ENCODE measurements around the gene DDAH1. TPM values are rescaled to one million over a fixed set of nuclear protein-coding genes. Genes with fewer than 3 reads are reported as not detected.

DDAH1 gene
- total and polyA plus RNA-seq, 11 donors, result 5.7 to 33.9 (median 16.1) TPM

- ATAC-seq, result peak in 1 of 4 donors; percentile 38
- no peak overlapping the region for H3K4me3 ChIP-seq
- no peak overlapping the region for H3K27ac ChIP-seq
- intact Hi-C loops (cut with DNase I), result loop anchor here in 1 of 10 donors (5.0 kb wide), 1 partner anchor 49 kb away; no protein-coding TSS in a partner anchor
- H3K27me3 ChIP-seq, result no peaks in the 10 kb centered on the region
- H3K4me1 ChIP-seq, result peaks cover 0 to 45% (median 23%) of the 10 kb centered on the region in 12 donors
- no peaks in the 10 kb centered on the region for H3K9me3 ChIP-seq
- no peak for TF ChIP-seq POLR2A (IDR thresholded peaks at IDR 0.05)
- no peak for TF ChIP-seq CTCF (IDR thresholded peaks at IDR 0.05)
- WGBS, 4 donors, result 87 to 100% (median 91%) methylated on average over 1 to 2 of the region's 2 CpGs
- no peaks in the 10 kb centered on the region for H3K36me3 ChIP-seq
- peak in 1 of 5 donors; percentile 29 for DNase-seq
These were observed 14.1 kb downstream of the DDAH1 start for GRCh38 chr1:85450832-85451231.

GRCh38 chr1:85449356-85449755 is 15.6 kb downstream of the DDAH1 start:
- intact Hi-C loops (cut with DNase I), result no loop called here

GRCh38 chr1:85448358-85448757 is 16.6 kb downstream of the DDAH1 start:
- Histone ChIP-seq H3K27me3 (no peaks in the 10 kb centered on the region), H3K27ac (peak overlapping the region; percentile 3 to 78 (median 60)), H3K4me1 (peaks cover 0 to 31% (median 21%) of the 10 kb centered on the region in 12 donors), H3K4me3 (no peak overlapping the region), H3K9me3 (no peaks in the 10 kb centered on the region), H3K36me3 (no peaks in the 10 kb centered on the region)
- intact Hi-C loops (cut with DNase I), result no loop called here
- DNase-seq (no peak), ATAC-seq (peak; percentile 21 to 93 (median 78))
- TF ChIP-seq CTCF (IDR thresholded peaks at IDR 0.05) (no peak), POLR2A (IDR thresholded peaks at IDR 0.05) (no peak)
- 32 to 45% (median 42%) methylated on average over 2 of the region's 2 CpGs for WGBS, 4 donors

More at GRCh38 chr1:85449356-85449755, 15.6 kb downstream of the DDAH1 start:
- Histone ChIP-seq H3K4me3 (no peak overlapping the region), H3K27ac (peak overlapping the region in 9 of 12 donors; percentile 21 to 78 (median 61)), H3K27me3 (no peaks in the 10 kb centered on the region), H3K4me1 (peaks cover 0 to 40% (median 23%) of the 10 kb centered on the region in 12 donors), H3K36me3 (no peaks in the 10 kb centered on the region), H3K9me3 (no peaks in the 10 kb centered on the region)
- DNase-seq (no peak), ATAC-seq (no peak)
- TF ChIP-seq CTCF (IDR thresholded peaks at IDR 0.05), result no peak
- 60 to 75% (median 67%) methylated on average over 3 of the region's 3 CpGs for WGBS, 4 donors

DNA sequence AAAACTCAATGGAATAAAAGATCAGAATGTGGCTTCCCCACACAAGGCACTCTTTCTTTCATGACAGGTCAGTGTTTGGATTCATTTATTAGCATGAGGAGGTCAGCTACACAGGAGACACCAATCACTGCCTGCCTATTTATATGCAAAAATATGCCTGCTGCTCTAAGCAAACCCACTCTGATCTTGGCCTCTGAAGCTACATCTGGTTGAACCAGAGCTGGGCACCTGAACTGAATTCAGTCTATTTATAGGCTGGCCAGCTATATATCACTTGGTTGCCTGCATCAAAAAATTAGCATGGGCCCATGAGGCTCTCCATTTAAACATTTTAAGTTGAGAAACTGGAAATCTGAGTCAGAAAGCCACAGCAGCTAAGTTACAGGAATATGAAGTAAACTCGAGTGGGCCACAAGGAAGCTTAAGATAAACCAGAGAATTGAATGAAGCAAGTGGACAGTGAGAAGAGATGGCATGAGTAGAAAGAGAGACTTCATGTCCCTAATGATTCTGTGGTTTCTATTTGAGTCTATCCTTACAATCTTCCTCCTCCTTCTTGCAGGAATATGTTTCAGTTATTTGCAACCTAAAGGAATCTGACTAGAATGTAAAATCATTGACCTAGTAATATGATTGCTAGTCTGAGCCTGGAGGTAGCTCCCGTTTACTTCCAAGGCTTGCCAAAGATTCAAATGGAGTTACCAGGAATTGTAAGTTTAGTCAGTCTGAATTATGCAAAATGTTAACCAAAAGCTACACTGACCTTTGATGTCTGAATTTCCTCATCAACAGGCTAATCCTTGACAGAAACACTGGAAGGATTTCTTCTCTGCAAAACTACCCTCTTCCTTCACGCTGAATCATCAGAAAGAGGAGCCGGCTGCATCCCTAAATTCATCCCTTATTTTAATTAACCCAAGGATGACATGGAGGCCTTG is 17.7 kb downstream of the DDAH1 start:
- Histone ChIP-seq H3K27ac (peak overlapping the region in 8 of 12 donors; percentile 36 to 78 (median 62)), H3K9me3 (no peaks in the 10 kb centered on the region), H3K36me3 (no peaks in the 10 kb centered on the region), H3K27me3 (no peaks in the 10 kb centered on the region), H3K4me1 (peaks cover 0 to 27% (median 20%) of the 10 kb centered on the region in 12 donors), H3K4me3 (no peak overlapping the region)
- 79 to 90% (median 88%) methylated on average over 4 of the region's 4 CpGs for WGBS, 4 donors
- TF ChIP-seq CTCF (IDR thresholded peaks at IDR 0.05) (no peak), POLR2A (IDR thresholded peaks at IDR 0.05) (no peak)
- no peak for DNase-seq
- ATAC-seq, result peak in 2 of 4 donors; percentile 13 to 61
- intact Hi-C loops (cut with DNase I), result loop anchor here in 1 of 10 donors (2.0 kb wide), 1 partner anchor 20 kb away; no protein-coding TSS in a partner anchor

Data from heart left ventricle (tissue), 16 donors.